ENCODE data around the gene RASSF6.
A peak's percentile ranks its signal among the peaks of the same experiment; 100 is the strongest.

Gene RASSF6

GRCh38 chr4:73589261-73589847, 30.9 kb downstream of the RASSF6 start (continued):
- TF ChIP-seq, protein P1, sequence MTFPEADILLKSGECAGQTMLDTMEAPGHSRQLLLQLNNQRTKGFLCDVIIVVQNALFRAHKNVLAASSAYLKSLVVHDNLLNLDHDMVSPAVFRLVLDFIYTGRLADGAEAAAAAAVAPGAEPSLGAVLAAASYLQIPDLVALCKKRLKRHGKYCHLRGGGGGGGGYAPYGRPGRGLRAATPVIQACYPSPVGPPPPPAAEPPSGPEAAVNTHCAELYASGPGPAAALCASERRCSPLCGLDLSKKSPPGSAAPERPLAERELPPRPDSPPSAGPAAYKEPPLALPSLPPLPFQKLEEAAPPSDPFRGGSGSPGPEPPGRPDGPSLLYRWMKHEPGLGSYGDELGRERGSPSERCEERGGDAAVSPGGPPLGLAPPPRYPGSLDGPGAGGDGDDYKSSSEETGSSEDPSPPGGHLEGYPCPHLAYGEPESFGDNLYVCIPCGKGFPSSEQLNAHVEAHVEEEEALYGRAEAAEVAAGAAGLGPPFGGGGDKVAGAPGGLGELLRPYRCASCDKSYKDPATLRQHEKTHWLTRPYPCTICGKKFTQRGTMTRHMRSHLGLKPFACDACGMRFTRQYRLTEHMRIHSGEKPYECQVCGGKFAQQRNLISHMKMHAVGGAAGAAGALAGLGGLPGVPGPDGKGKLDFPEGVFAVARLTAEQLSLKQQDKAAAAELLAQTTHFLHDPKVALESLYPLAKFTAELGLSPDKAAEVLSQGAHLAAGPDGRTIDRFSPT (tag by site-specific recombination; IDR thresholded peaks at IDR 0.05) = 0 out of 2 replicates have a peak, but pooled peaks have one; percentile 31
- TF ChIP-seq KLF16 (tag by site-specific recombination; IDR thresholded peaks at IDR 0.05) (no peak), ZNF677 (tag by site-specific recombination; IDR thresholded peaks at IDR 0.05) (no peak), ZNF843 (tag by site-specific recombination; IDR thresholded peaks at IDR 0.05) (peak; percentile 87), GLI4 (tag by site-specific recombination; IDR thresholded peaks at IDR 0.05) (no peak), ZNF792 (tag by site-specific recombination; IDR thresholded peaks at IDR 0.05) (no peak), ZNF777 (tag by site-specific recombination; IDR thresholded peaks at IDR 0.05; ENCODE audit: borderline replicate concordance) (no peak), GFI1B (tag by site-specific recombination; IDR thresholded peaks at IDR 0.05) (no peak), ZNF596 (tag by site-specific recombination; IDR thresholded peaks at IDR 0.05) (no peak), ZNF670 (tag by site-specific recombination; IDR thresholded peaks at IDR 0.05; ENCODE audit: low read depth) (no peak), ZNF623 (tag by site-specific recombination; IDR thresholded peaks at IDR 0.05) (no peak), ZNF785 (tag by site-specific recombination; IDR thresholded peaks at IDR 0.05) (no peak), ZFP69B (tag by site-specific recombination; IDR thresholded peaks at IDR 0.05) (no peak), TRIM28 (IDR thresholded peaks at IDR 0.05; ENCODE audit: borderline replicate concordance, low read length) (peak; percentile 32; the same call in 1 of the 2 replicates), PATZ1 (tag by site-specific recombination; IDR thresholded peaks at IDR 0.05) (no peak), ZFP37 (tag by site-specific recombination; IDR thresholded peaks at IDR 0.05) (no peak), ZNF530 (tag by site-specific recombination; IDR thresholded peaks at IDR 0.05; ENCODE audit: low read depth) (no peak)
- TF ChIP-seq, protein P2, sequence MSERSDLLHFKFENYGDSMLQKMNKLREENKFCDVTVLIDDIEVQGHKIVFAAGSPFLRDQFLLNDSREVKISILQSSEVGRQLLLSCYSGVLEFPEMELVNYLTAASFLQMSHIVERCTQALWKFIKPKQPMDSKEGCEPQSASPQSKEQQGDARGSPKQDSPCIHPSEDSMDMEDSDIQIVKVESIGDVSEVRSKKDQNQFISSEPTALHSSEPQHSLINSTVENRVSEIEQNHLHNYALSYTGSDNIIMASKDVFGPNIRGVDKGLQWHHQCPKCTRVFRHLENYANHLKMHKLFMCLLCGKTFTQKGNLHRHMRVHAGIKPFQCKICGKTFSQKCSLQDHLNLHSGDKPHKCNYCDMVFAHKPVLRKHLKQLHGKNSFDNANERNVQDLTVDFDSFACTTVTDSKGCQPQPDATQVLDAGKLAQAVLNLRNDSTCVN (tag by site-specific recombination; optimal IDR thresholded peaks at IDR 0.05) = no peak
- TF ChIP-seq, protein P3, sequence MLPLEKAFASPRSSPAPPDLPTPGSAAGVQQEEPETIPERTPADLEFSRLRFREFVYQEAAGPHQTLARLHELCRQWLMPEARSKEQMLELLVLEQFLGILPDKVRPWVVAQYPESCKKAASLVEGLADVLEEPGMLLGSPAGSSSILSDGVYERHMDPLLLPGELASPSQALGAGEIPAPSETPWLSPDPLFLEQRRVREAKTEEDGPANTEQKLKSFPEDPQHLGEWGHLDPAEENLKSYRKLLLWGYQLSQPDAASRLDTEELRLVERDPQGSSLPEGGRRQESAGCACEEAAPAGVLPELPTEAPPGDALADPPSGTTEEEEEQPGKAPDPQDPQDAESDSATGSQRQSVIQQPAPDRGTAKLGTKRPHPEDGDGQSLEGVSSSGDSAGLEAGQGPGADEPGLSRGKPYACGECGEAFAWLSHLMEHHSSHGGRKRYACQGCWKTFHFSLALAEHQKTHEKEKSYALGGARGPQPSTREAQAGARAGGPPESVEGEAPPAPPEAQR (tag by site-specific recombination; IDR thresholded peaks at IDR 0.05) = no peak
- TF ChIP-seq, protein P4, sequence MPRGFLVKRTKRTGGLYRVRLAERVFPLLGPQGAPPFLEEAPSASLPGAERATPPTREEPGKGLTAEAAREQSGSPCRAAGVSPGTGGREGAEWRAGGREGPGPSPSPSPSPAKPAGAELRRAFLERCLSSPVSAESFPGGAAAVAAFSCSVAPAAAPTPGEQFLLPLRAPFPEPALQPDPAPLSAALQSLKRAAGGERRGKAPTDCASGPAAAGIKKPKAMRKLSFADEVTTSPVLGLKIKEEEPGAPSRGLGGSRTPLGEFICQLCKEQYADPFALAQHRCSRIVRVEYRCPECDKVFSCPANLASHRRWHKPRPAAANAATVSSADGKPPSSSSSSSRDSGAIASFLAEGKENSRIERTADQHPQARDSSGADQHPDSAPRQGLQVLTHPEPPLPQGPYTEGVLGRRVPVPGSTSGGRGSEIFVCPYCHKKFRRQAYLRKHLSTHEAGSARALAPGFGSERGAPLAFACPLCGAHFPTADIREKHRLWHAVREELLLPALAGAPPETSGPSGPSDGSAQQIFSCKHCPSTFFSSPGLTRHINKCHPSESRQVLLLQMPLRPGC (tag by site-specific recombination; IDR thresholded peaks at IDR 0.05) = no peak
- TF ChIP-seq, protein P5, sequence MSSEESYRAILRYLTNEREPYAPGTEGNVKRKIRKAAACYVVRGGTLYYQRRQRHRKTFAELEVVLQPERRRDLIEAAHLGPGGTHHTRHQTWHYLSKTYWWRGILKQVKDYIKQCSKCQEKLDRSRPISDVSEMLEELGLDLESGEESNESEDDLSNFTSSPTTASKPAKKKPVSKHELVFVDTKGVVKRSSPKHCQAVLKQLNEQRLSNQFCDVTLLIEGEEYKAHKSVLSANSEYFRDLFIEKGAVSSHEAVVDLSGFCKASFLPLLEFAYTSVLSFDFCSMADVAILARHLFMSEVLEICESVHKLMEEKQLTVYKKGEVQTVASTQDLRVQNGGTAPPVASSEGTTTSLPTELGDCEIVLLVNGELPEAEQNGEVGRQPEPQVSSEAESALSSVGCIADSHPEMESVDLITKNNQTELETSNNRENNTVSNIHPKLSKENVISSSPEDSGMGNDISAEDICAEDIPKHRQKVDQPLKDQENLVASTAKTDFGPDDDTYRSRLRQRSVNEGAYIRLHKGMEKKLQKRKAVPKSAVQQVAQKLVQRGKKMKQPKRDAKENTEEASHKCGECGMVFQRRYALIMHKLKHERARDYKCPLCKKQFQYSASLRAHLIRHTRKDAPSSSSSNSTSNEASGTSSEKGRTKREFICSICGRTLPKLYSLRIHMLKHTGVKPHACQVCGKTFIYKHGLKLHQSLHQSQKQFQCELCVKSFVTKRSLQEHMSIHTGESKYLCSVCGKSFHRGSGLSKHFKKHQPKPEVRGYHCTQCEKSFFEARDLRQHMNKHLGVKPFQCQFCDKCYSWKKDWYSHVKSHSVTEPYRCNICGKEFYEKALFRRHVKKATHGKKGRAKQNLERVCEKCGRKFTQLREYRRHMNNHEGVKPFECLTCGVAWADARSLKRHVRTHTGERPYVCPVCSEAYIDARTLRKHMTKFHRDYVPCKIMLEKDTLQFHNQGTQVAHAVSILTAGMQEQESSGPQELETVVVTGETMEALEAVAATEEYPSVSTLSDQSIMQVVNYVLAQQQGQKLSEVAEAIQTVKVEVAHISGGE (tag by site-specific recombination; conservative IDR thresholded peaks at IDR 0.05; ENCODE audit: low read depth) = no peak
- TF ChIP-seq, protein P6, sequence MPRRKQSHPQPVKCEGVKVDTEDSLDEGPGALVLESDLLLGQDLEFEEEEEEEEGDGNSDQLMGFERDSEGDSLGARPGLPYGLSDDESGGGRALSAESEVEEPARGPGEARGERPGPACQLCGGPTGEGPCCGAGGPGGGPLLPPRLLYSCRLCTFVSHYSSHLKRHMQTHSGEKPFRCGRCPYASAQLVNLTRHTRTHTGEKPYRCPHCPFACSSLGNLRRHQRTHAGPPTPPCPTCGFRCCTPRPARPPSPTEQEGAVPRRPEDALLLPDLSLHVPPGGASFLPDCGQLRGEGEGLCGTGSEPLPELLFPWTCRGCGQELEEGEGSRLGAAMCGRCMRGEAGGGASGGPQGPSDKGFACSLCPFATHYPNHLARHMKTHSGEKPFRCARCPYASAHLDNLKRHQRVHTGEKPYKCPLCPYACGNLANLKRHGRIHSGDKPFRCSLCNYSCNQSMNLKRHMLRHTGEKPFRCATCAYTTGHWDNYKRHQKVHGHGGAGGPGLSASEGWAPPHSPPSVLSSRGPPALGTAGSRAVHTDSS (tag by site-specific recombination; IDR thresholded peaks at IDR 0.05) = no peak
- TF ChIP-seq, protein P7, sequence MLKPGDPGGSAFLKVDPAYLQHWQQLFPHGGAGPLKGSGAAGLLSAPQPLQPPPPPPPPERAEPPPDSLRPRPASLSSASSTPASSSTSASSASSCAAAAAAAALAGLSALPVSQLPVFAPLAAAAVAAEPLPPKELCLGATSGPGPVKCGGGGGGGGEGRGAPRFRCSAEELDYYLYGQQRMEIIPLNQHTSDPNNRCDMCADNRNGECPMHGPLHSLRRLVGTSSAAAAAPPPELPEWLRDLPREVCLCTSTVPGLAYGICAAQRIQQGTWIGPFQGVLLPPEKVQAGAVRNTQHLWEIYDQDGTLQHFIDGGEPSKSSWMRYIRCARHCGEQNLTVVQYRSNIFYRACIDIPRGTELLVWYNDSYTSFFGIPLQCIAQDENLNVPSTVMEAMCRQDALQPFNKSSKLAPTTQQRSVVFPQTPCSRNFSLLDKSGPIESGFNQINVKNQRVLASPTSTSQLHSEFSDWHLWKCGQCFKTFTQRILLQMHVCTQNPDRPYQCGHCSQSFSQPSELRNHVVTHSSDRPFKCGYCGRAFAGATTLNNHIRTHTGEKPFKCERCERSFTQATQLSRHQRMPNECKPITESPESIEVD (tag by site-specific recombination; IDR thresholded peaks at IDR 0.05) = peak; percentile 81
